Activated gamma-delta T cell treated with anti-CD3 and anti-CD28 coated beads, Interleukin-2, amount 50 U/mL, for 16 hours (primary cell): ENCODE results near the gene PCDHB6.
"Not testable (repeated sequence)": the region's sequence is repeated elsewhere in the genome, so short reads cannot be mapped to it uniquely, and the experiment has no call there.

Experiments
- DNase-seq: peaks from one replicate; pipeline ENCODE4 v3.0.0-alpha.2; 2020; ENCODE audit warnings: low read depth

PCDHB6 gene

DNA sequence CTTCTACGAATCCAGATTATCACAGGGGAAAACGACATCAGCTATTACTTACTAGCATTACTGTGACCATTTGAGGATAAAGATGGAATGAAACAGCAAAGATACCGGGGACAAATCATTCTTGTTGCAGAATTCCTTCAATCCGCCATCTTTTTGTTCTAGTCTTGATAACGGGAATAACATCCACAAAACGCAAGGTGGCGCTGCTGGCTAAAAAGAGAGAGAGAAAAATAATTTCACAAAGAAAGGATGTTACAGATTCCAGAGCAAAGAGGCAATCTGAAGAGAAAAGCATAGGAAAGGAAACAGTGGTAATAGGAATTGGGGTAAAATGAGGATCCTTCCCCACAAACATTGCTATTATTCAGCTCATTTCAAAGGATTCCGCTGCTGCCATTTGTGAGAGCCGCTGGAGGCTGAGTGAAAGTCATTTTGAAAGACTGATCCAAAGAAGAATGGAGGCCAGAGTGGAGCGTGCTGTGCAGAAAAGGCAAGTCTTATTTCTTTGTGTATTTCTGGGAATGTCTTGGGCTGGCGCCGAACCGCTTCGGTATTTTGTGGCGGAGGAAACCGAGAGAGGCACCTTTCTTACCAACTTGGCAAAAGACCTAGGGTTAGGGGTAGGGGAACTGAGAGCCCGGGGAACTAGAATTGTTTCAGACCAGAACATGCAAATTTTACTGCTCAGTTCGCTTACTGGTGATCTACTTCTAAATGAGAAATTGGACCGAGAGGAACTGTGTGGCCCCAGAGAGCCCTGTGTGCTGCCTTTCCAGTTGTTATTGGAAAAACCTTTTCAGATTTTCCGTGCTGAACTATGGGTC is 22.7 kb downstream of the PCDHB6 start, which contains the start of gene PCDHB7:
Gene PCDHB7 (plus strand): TSS at position 264 of the 824 bp plus-strand sequence. CDS start 192 bp downstream, at position 456.
- no peak for DNase-seq

DNA sequence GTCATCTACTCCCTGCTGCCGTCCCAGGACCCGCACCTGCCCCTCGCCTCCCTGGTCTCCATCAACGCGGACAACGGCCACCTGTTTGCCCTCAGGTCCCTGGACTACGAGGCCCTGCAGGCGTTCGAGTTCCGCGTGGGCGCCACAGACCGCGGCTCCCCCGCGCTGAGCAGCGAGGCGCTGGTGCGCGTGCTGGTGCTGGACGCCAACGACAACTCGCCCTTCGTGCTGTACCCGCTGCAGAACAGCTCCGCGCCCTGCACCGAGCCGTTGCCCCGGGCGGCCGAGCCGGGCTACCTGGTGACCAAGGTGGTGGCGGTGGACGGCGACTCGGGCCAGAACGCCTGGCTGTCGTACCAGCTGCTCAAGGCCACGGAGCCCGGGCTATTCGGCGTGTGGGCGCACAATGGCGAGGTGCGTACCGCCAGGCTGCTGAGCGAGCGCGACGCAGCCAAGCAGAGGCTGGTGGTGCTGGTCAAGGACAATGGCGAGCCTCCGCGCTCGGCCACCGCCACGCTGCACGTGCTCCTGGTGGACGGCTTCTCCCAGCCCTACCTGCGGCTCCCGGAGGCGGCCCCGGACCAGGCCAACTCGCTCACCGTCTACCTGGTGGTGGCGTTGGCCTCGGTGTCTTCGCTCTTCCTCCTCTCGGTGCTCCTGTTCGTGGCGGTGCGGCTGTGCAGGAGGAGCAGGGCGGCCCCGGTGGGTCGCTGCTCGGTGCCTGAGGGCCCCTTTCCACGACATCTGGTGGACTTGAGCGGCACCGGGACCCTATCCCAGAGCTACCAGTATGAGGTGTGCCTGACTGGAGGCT is 24.6 kb downstream of the PCDHB6 start:
- DNase-seq, result not testable (repeated sequence)

DNA sequence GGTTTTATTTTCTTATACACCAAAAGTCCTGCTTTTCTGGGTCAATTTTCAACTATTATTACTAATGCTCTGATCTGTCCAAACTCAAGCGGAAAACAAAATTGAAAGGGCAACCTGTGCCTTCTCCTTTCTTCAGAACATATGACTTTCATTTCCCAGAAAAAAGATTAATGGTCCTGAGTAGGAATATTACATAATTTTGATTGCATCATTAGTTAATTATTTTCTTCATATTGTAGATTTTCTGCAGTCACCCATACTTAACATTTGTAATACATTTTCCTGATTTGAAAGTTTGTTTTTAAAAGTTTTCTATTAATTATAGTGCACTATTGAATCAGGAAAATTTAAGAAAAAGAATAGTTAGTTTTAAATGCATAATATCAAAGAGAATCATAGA is 26.1 kb downstream of the PCDHB6 start:
- no peak for DNase-seq

DNA sequence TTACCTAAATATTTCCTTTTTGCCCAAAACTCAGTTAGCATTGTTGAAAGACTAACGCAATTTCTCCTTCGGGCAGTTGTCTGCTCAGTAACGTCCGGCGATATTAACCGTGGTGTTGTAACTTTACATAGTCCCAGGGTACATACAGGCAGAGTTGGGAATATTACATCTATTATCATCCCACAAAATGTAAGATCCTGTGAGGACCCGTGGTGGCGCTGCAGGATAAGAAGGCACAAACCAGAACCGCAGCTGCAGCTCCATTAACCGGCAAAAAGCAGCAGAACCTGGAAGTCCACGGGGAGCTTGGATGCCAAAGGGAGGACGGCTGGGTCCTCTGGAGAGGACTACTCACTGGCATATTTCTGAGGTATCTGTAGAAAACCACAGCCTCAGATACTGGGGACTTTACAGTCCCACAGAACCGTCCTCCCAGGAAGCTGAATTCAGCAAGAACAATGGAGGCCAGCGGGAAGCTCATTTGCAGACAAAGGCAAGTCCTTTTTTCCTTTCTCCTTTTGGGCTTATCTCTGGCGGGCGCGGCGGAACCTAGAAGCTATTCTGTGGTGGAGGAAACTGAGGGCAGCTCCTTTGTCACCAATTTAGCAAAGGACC is 27.8 kb downstream of the PCDHB6 start, which contains the start of gene PCDHB8:
Gene PCDHB8 (plus strand): TSS at position 214 of the 615 bp plus-strand sequence. CDS start 245 bp downstream, at position 459.
- not testable (repeated sequence) for DNase-seq

DNA sequence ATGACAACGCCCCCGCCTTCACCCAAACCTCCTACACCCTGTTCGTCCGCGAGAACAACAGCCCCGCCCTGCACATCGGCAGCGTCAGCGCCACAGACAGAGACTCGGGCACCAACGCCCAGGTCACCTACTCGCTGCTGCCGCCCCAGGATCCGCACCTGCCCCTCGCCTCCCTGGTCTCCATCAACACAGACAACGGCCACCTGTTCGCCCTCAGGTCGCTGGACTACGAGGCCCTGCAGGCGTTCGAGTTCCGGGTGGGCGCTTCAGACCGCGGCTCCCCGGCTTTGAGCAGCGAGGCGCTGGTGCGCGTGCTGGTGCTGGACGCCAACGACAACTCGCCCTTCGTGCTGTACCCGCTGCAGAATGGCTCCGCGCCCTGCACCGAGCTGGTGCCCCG is 29.5 kb downstream of the PCDHB6 start:
- DNase-seq, result not testable (repeated sequence)

DNA sequence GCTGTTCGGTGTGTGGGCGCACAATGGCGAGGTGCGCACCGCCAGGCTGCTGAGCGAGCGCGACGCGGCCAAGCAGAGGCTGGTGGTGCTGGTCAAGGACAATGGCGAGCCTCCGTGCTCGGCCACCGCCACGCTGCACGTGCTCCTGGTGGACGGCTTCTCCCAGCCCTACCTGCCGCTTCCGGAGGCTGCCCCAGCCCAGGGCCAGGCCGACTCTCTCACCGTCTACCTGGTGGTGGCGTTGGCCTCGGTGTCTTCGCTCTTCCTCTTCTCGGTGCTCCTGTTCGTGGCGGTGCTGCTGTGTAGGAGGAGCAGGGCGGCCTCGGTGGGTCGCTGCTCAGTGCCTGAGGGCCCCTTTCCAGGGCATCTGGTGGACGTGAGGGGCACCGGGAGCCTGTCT is 30.0 kb downstream of the PCDHB6 start:
- DNase-seq, result not testable (repeated sequence)

DNA sequence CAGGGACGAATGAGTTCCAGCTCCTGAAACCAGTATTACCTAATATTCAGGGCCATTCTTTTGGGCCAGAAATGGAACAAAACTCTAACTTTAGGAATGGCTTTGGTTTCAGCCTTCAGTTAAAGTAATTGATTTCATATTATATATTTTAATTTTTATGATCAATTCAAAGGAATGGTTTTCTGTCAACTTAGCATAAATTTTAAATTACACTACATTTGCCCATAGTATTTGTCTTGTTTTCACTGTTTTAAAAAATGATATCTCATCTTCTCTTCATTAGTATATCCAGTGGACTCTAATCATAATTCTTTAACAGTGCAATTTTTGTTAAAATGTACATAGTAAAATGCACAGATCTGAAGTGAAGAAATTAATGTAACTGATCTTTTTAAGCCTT is 30.5 kb downstream of the PCDHB6 start:
- no peak for DNase-seq

DNA sequence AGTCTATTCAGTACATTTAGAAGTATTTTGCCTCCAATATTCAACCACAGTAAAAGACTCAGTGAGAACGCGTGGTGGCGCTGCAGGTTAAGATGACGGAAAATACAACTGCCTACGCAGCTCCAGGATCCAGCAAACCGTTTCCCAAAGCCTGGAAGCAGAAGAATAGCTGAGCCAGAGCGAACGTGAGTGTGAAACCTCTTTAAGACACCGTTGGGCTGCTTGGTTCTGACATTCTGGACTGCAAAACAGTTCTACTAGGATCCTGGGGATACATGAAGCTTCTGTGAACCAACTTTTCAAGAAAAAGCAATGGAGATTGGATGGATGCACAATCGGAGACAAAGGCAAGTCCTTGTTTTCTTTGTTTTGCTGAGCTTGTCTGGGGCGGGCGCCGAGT is 32.4 kb downstream of the PCDHB6 start, which contains the start of gene PCDHB16:
Gene PCDHB16 (plus strand): TSS at position 140 of the 400 bp plus-strand sequence. CDS start 173 bp downstream, at position 313.
- DNase-seq, result no peak

DNA sequence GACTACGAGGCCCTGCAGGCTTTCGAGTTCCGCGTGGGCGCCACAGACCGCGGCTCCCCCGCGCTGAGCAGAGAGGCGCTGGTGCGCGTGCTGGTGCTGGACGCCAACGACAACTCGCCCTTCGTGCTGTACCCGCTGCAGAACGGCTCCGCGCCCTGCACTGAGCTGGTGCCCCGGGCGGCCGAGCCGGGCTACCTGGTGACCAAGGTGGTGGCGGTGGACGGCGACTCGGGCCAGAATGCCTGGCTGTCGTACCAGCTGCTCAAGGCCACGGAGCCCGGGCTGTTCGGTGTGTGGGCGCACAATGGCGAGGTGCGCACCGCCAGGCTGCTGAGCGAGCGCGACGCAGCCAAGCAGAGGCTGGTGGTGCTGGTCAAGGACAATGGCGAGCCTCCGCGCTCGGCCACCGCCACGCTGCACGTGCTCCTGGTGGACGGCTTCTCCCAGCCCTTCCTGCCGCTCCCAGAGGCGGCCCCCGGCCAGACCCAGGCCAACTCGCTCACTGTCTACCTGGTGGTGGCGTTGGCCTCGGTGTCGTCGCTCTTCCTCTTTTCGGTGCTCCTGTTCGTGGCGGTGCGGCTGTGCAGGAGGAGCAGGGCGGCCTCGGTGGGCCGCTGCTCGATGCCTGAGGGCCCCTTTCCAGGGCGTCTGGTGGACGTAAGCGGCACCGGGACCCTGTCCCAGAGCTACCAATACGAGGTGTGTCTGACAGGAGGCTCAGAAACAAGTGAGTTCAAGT is 34.4 kb downstream of the PCDHB6 start:
- not testable (repeated sequence) for DNase-seq

DNA sequence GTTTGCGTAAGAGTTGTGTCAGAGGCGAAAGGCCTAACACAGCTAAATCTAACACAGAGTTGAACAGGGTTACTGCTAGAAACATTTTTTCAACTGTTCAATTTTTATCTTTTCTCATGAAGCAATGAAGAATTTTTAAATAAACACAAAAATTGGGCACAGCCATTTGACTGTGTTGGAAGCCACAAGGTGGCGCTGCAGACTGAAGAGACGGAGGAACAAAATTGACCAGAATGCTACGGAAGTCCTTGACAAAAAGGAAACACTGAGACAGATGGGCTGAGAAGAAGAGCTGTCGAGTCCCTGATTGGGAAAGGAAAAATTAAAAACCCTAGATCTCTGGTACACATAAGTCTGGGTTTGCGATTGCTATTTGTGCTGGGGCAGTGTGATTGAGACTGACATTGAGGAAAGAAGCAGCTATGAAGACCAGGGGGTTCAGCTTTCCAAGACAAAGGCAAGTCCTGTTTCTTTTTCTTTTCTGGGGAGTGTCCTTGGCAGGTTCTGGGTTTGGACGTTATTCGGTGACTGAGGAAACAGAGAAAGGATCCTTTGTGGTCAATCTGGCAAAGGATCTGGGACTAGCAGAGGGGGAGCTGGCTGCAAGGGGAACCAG is 37.1 kb downstream of the PCDHB6 start, which contains the start of gene PCDHB9:
Gene PCDHB9 (plus strand): TSS at position 265 of the 616 bp plus-strand sequence. CDS start 158 bp downstream, at position 423.
- DNase-seq, result no peak

DNA sequence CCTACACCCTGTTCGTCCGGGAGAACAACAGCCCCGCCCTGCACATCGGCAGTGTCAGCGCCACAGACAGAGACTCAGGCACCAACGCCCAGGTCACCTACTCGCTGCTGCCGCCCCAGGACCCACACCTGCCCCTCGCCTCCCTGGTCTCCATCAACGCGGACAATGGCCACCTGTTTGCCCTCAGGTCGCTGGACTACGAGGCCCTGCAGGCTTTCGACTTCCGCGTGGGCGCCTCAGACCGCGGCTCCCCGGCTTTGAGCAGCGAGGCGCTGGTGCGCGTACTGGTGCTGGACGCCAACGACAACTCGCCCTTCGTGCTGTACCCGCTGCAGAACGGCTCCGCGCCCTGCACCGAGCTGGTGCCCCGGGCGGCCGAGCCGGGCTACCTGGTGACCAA is 38.8 kb downstream of the PCDHB6 start:
- not testable (repeated sequence) for DNase-seq

DNA sequence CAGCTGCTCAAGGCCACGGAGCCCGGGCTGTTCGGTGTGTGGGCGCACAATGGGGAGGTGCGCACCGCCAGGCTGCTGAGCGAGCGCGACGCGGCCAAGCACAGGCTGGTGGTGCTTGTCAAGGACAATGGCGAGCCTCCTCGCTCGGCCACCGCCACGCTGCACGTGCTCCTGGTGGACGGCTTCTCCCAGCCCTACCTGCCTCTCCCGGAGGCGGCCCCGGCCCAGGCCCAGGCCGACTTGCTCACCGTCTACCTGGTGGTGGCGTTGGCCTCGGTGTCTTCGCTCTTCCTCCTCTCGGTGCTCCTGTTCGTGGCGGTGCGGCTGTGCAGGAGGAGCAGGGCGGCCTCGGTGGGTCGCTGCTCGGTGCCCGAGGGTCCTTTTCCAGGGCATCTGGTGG is 39.3 kb downstream of the PCDHB6 start:
- not testable (repeated sequence) for DNase-seq

DNA sequence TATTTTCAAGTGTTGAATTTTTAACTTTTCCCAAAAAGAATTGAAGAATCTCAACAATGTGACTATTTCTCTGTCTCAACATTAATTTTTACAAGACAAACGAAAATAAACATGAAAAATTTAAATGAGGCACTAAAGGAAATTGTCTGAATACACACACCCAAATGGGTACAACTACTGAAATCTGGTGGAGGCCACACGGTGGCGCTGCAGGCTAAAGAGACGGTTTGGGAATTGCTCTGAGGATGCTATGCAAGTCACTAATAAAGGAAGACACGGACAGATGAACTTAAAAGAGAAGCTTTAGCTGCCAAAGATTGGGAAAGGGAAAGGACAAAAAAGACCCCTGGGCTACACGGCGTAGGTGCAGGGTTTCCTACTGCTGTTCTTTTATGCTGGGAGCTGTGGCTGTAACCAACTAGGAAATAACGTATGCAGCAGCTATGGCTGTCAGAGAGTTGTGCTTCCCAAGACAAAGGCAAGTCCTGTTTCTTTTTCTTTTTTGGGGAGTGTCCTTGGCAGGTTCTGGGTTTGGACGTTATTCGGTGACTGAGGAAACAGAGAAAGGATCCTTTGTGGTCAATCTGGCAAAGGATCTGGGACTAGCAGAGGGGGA is 42.4 kb downstream of the PCDHB6 start, which contains the start of gene PCDHB10:
Gene PCDHB10 (plus strand): TSS at position 244 of the 616 bp plus-strand sequence. CDS start 200 bp downstream, at position 444.
- no peak for DNase-seq

DNA sequence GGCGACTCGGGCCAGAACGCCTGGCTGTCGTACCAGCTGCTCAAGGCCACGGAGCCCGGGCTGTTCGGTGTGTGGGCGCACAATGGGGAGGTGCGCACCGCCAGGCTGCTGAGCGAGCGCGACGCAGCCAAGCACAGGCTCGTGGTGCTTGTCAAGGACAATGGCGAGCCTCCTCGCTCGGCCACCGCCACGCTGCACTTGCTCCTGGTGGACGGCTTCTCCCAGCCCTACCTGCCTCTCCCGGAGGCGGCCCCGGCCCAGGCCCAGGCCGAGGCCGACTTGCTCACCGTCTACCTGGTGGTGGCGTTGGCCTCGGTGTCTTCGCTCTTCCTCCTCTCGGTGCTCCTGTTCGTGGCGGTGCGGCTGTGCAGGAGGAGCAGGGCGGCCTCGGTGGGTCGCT is 44.5 kb downstream of the PCDHB6 start:
- DNase-seq, result not testable (repeated sequence)

DNA sequence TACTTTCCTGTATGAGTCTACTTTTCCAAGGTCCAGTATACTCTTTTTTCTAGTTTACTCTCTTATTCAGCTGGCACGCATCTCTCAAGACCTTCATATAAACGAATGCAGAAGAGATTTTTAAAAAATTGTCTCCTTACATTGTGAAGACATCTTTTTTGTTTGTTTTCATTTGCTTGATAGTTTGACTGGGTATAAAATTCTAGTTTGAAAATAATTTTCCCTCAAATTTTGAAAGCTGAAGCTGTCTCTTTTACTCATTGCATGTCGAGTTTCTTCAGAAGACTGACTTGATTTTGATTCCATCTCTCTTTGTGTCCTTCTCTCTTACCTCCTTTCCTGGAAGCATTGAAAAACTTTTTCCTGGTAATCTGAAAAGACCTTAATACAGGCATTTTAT is 46.5 kb downstream of the PCDHB6 start:
- DNase-seq, result no peak

DNA sequence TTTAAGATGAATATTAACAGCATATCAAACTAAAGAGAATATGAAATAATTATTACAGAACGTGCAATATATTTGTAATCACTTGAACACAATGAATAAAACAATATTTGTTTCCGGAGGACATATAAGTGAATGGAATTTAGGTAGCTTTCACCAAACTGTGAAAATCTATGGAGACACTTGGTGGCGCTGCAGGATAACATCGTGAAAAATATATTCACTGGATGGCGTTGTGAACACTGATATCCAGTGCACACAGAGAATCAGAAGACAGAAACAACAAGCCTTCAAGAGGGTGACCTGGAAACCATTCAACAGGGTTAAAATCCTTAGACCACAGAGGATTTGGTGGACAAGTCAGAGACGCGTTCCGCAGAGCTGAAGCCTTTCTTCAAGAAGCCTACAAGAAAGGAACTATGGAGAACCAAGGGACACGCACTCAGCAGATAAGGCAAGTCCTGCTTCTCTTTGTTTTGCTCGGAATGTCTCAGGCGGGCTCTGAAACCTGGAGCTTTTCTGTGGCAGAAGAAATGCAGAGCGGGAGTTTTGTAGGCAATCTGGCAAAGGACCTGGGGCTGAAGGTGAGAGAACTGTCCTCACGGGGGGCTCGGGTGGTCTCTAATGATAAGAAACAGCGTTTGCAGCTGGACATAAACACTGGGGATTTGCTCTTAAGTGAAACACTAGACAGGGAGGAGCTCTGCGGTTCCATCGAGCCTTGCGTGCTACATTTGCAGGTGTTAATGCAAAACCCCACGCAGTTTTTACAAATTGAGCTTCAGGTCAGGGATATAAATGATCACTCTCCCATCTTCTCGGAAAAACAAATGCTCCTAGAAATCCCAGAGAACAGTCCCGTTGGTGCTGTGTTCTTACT is 49.7 kb downstream of the PCDHB6 start, which contains the start of gene PCDHB11:
Gene PCDHB11 (plus strand): TSS at position 269 of the 877 bp plus-strand sequence. CDS start 148 bp downstream, at position 417.
- DNase-seq, result no peak

DNA sequence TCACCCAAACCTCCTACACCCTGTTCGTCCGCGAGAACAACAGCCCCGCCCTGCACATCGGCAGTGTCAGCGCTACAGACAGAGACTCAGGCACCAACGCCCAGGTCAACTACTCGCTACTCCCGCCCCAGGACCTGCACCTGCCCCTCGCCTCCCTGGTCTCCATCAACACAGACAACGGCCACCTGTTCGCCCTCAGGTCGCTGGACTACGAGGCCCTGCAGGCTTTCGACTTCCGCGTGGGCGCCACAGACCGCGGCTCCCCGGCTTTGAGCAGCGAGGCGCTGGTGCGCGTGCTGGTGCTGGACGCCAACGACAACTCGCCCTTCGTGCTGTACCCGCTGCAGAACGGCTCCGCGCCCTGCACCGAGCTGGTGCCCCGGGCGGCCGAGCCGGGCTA is 51.3 kb downstream of the PCDHB6 start:
- not testable (repeated sequence) for DNase-seq

DNA sequence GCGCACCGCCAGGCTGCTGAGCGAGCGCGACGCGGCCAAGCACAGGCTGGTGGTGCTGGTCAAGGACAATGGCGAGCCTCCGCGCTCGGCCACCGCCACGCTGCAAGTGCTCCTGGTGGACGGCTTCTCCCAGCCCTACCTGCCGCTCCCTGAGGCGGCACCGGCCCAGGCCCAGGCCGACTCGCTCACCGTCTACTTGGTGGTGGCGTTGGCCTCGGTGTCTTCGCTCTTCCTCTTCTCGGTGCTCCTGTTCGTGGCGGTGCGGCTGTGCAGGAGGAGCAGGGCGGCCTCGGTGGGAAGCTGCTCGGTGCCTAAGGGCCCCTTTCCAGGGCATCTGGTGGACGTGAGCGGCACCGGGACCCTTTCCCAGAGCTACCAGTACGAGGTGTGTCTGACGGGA is 51.8 kb downstream of the PCDHB6 start:
- DNase-seq, result not testable (repeated sequence)
